ENCODE results near the gene KCNA2.

KCNA2 gene

GRCh38 chr1:110610084-110610483 lies 3.9 kb upstream of the KCNA2 start:
- no peak overlapping the region for H2AFZ ChIP-seq (ENCODE audit: low read depth, low read length)
- ATAC-seq (ENCODE audit: insufficient read depth, low read depth) (no peak), DNase-seq (no peak)
- H3K27me3 ChIP-seq (ENCODE audit: insufficient read depth, low read length, poor library complexity), result peaks cover 57% of the 10 kb centered on the region
- no peak overlapping the region for H3K4me3 ChIP-seq (ENCODE audit: low read depth in 1 of 2, low read length in 2 of 2)
- H3K4me2 ChIP-seq (ENCODE audit: insufficient read depth, low read length), result no peak overlapping the region
- H4K20me1 ChIP-seq (ENCODE audit: insufficient read depth, low read length), result no peaks in the 10 kb centered on the region; the same call in 1 of the 2 replicates
- no peaks in the 10 kb centered on the region for H3K9me3 ChIP-seq (ENCODE audit: insufficient read depth, low read length, severe bottlenecking)
- no peak overlapping the region for H3K27ac ChIP-seq (ENCODE audit: low read length)
- no peaks in the 10 kb centered on the region for H3K4me1 ChIP-seq (ENCODE audit: insufficient read depth, low read length)
- no peaks in the 10 kb centered on the region for H3K36me3 ChIP-seq (ENCODE audit: insufficient read depth, low read length)
- no peak for TF ChIP-seq CTCF (IDR thresholded peaks at IDR 0.05; ENCODE audit: borderline replicate concordance, extremely low read depth, low read length, poor library complexity, severe bottlenecking)
- TF ChIP-seq EZH2 (IDR thresholded peaks at IDR 0.05; ENCODE audit: borderline replicate concordance, low read depth, low read length, severe bottlenecking), result no peak
- no peak overlapping the region for H3K9ac ChIP-seq (ENCODE audit: low read depth, low read length)
- no peaks in the 10 kb centered on the region for H3K79me2 ChIP-seq (ENCODE audit: insufficient read depth, low read length)

DNA sequence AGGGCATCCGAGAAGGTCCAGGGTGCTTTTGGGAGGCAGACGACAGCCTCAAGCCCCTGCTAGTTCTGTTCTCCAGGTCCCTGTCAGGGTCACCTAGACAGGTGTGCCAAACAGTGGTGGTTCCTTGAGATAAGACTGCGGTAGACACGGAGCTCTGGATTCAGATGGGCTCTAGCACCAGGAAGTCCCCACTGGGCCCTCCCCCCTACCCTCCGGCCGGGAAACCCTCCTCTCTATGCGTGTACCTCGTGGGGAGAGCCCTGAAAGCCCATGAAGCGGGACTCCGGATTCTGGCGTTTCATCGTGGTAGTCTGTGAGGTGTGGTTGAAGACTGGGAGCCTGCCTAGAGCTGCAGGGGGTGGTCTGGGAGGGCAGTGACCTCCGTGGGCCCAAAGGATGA lies 2.1 kb upstream of the KCNA2 start:
- ATAC-seq (ENCODE audit: insufficient read depth, low read depth) (no peak), DNase-seq (no peak)
- H3K79me2 ChIP-seq (ENCODE audit: insufficient read depth, low read length), result no peaks in the 10 kb centered on the region
- H3K27me3 ChIP-seq (ENCODE audit: insufficient read depth, low read length, poor library complexity), result peaks cover 64% of the 10 kb centered on the region
- H4K20me1 ChIP-seq (ENCODE audit: insufficient read depth, low read length), result no peaks in the 10 kb centered on the region; the same call in 1 of the 2 replicates
- TF ChIP-seq CTCF (IDR thresholded peaks at IDR 0.05; ENCODE audit: borderline replicate concordance, extremely low read depth, low read length, poor library complexity, severe bottlenecking) (no peak), EZH2 (IDR thresholded peaks at IDR 0.05; ENCODE audit: borderline replicate concordance, low read depth, low read length, severe bottlenecking) (no peak)
- H3K9ac ChIP-seq (ENCODE audit: low read depth, low read length), result no peak overlapping the region
- no peak overlapping the region for H3K4me2 ChIP-seq (ENCODE audit: insufficient read depth, low read length)
- no peaks in the 10 kb centered on the region for H3K4me1 ChIP-seq (ENCODE audit: insufficient read depth, low read length)
- H3K36me3 ChIP-seq (ENCODE audit: insufficient read depth, low read length), result no peaks in the 10 kb centered on the region
- no peak overlapping the region for H2AFZ ChIP-seq (ENCODE audit: low read depth, low read length)
- no peak overlapping the region for H3K27ac ChIP-seq (ENCODE audit: low read length)
- H3K9me3 ChIP-seq (ENCODE audit: insufficient read depth, low read length, severe bottlenecking), result no peaks in the 10 kb centered on the region
- no peak overlapping the region for H3K4me3 ChIP-seq (ENCODE audit: low read depth in 1 of 2, low read length in 2 of 2)

- H3K36me3 ChIP-seq (ENCODE audit: insufficient read depth, low read length), result no peaks in the 10 kb centered on the region
- DNase-seq, result no peak
- H3K27me3 ChIP-seq (ENCODE audit: insufficient read depth, low read length, poor library complexity), result peaks cover 60% of the 10 kb centered on the region
- no peak overlapping the region for H3K4me2 ChIP-seq (ENCODE audit: insufficient read depth, low read length)
- no peak for TF ChIP-seq CTCF (IDR thresholded peaks at IDR 0.05; ENCODE audit: borderline replicate concordance, extremely low read depth, low read length, poor library complexity, severe bottlenecking)
- TF ChIP-seq EZH2 (IDR thresholded peaks at IDR 0.05; ENCODE audit: borderline replicate concordance, low read depth, low read length, severe bottlenecking), result no peak
- no peak for ATAC-seq (ENCODE audit: insufficient read depth, low read depth)
- H2AFZ ChIP-seq (ENCODE audit: low read depth, low read length), result no peak overlapping the region
- H4K20me1 ChIP-seq (ENCODE audit: insufficient read depth, low read length), result no peaks in the 10 kb centered on the region; the same call in 1 of the 2 replicates
- no peak overlapping the region for H3K9ac ChIP-seq (ENCODE audit: low read depth, low read length)
- no peaks in the 10 kb centered on the region for H3K9me3 ChIP-seq (ENCODE audit: insufficient read depth, low read length, severe bottlenecking)
- no peaks in the 10 kb centered on the region for H3K4me1 ChIP-seq (ENCODE audit: insufficient read depth, low read length)
- no peaks in the 10 kb centered on the region for H3K79me2 ChIP-seq (ENCODE audit: insufficient read depth, low read length)
- H3K4me3 ChIP-seq (ENCODE audit: low read depth in 1 of 2, low read length in 2 of 2), result no peak overlapping the region
- H3K27ac ChIP-seq (ENCODE audit: low read length), result no peak overlapping the region
Observed at GRCh38 chr1:110607536-110608230, 1.5 kb upstream of the KCNA2 start.

Data from DND-41 (cell line).